GM12892 (cell line): Measurements from ENCODE around the gene SYT8.

ENCODE experiments used
- POLR2A ChIP-seq: IDR thresholded peaks from 2 replicates; pipeline ENCODE4 v1.6.1; 2011; ENCODE audit warnings: low read depth, low read length, control low read depth
- POLR2AphosphoS5 ChIP-seq: IDR thresholded peaks from 2 replicates; pipeline ENCODE4 v1.6.1; 2011; ENCODE audit warnings: low read depth, low read length, control low read depth
- TAF1 ChIP-seq: IDR thresholded peaks from 2 replicates; pipeline ENCODE4 v1.6.1; 2011; ENCODE audit warnings: low read depth, mild to moderate bottlenecking, control low read depth, low read length, borderline replicate concordance

- TF ChIP-seq POLR2A (no peak), TAF1 (no peak), POLR2AphosphoS5 (no peak)
Measured at GRCh38 chr11:1842149-1843097, 7.6 kb downstream of the SYT8 start.
